Peyer's patch (tissue), 4 donors: ENCODE measurements around the gene TAF12. TPM values are rescaled to one million over a fixed set of nuclear protein-coding genes. Genes with fewer than 3 reads are reported as not detected.
"Not testable (repeated sequence)": the region's sequence is repeated elsewhere in the genome, so short reads cannot be mapped to it uniquely, and the experiment has no call there.

Experiments used
- DNase-seq, 3 donors: peaks; one replicate each; pipeline ENCODE4 v3.0.0-alpha.2; 2017 to 2019
- H3K27ac ChIP-seq, 4 donors: fragments of 200-600 bp; sonication (generic); one replicate each; pipeline ENCODE4 v1.5.1; 2016 to 2019
- H3K27me3 ChIP-seq, 2 donors: fragments of 200-600 bp; sonication (generic); one replicate each; pipeline ENCODE4 v1.5.1; 2019
- H3K36me3 ChIP-seq, 3 donors: fragments of 200-600 bp; sonication (generic); one replicate each; pipeline ENCODE4 v1.5.1; 2016 to 2019
- H3K4me1 ChIP-seq, 4 donors: fragments of 200-600 bp; sonication (generic); one replicate each; pipeline ENCODE4 v1.5.1; 2016 to 2019
- H3K4me3 ChIP-seq, 4 donors: fragments of 200-600 bp; sonication (generic); 1 replicate in 3 of 4; 2 replicates in 1 of 4; pipeline ENCODE4 v1.5.1; 2016 to 2019; ENCODE audit warnings: mild to moderate bottlenecking in 1 of 4
- H3K9me3 ChIP-seq, 4 donors: fragments of 200-600 bp; sonication (generic); one replicate each; pipeline ENCODE4 v1.5.1; 2016 to 2019; ENCODE audit warnings: mild to moderate bottlenecking in 1 of 4
- POLR2A ChIP-seq, 2 donors: fragments of 450-650 bp; IDR thresholded peaks; one replicate each; pipeline ENCODE4 v1.5.1; 2017; ENCODE audit warnings: antibody characterized with exemption in 2 of 2, mild to moderate bottlenecking in 2 of 2, moderate library complexity in 2 of 2
- total RNA-seq, 4 donors: library from RNA; depleted of rRNA; stranded (reverse); fragments of >200 nt; gene quantifications; one replicate each; pipeline ENCODE4 v1.1.0, GENCODE V29; 2016
- TF ChIP-seq, protein P1 (sequence below), 6 experiments: fragments of 450-650 bp in 4 of 6; fragments of 200-600 bp in 2 of 6; sonication (generic) in 1 of 6; IDR thresholded peaks; one replicate each; pipeline ENCODE4 v1.5.1; 2017 to 2019; ENCODE audit warnings: antibody characterized with exemption in 6 of 6, mild to moderate bottlenecking in 3 of 6, moderate library complexity in 1 of 6

Gene TAF12
- total RNA-seq, 4 donors from 2014 or later, result 12.2 to 34.7 (median 14.6) TPM

- Histone ChIP-seq H3K36me3 (peaks cover 0 to 84% (median 0%) of the 10 kb centered on the region in 3 donors), H3K4me3 (no peak overlapping the region)
- no peak for TF ChIP-seq POLR2A (IDR thresholded peaks at IDR 0.05)
- TF ChIP-seq, protein P1, sequence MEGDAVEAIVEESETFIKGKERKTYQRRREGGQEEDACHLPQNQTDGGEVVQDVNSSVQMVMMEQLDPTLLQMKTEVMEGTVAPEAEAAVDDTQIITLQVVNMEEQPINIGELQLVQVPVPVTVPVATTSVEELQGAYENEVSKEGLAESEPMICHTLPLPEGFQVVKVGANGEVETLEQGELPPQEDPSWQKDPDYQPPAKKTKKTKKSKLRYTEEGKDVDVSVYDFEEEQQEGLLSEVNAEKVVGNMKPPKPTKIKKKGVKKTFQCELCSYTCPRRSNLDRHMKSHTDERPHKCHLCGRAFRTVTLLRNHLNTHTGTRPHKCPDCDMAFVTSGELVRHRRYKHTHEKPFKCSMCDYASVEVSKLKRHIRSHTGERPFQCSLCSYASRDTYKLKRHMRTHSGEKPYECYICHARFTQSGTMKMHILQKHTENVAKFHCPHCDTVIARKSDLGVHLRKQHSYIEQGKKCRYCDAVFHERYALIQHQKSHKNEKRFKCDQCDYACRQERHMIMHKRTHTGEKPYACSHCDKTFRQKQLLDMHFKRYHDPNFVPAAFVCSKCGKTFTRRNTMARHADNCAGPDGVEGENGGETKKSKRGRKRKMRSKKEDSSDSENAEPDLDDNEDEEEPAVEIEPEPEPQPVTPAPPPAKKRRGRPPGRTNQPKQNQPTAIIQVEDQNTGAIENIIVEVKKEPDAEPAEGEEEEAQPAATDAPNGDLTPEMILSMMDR (IDR thresholded peaks at IDR 0.05), result no peak
Measured at GRCh38 chr1:28573564-28573963, 69.3 kb downstream of the TAF12 start.

DNA sequence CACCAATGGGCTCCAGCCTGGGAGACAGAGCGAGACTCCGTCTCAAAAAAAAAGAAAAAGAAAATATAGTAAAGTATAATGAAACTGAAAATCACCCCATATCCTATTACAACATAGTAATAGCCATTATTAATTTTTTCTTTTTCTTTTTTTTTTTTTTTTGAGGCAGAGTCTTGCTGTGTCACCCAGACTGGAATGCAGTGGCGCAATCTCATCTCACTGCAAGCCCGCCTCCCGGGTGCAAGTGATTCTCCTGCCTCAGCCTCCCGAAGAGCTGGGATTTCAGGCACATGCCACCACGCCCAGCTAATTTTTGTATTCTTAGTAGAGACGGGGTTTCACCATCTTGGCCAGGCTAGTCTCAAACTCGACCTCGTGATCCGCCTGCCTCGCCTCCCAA is 70.0 kb downstream of the TAF12 start:
- not testable (repeated sequence) for H3K4me1 ChIP-seq, H3K9me3 ChIP-seq, DNase-seq, H3K4me3 ChIP-seq, H3K27ac ChIP-seq, H3K27me3 ChIP-seq
- H3K36me3 ChIP-seq, result peaks cover 0 to 84% (median 0%) of the 10 kb centered on the region in 3 donors

More at GRCh38 chr1:28573564-28573963, 69.3 kb downstream of the TAF12 start:
- DNase-seq, result no peak
- no peaks in the 10 kb centered on the region for H3K27me3 ChIP-seq
- H3K9me3 ChIP-seq, result no peaks in the 10 kb centered on the region
- H3K4me1 ChIP-seq, result no peaks in the 10 kb centered on the region
- no peak overlapping the region for H3K27ac ChIP-seq

DNA sequence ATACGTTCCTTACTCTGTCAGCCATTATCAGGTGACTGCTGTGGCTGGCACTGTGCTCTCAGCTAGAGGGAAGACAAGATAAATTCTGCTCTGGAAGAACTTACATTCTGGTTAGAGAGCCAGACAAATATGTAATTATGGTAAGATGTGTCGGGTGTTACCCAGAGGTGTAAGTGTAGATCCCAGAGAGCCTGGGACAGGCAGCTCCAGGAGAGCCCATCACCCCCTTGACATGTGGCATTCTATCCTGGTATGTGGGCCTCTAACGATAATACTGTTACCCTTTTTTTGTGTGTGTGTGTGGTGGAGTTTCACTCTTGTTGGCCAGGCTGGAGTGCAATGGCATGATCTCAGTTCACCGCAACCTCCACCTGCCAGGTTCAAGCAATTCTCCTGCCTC is 71.0 kb downstream of the TAF12 start:
- Histone ChIP-seq H3K9me3 (no peaks in the 10 kb centered on the region), H3K4me1 (no peaks in the 10 kb centered on the region), H3K4me3 (no peak overlapping the region), H3K27ac (no peak overlapping the region), H3K36me3 (peaks cover 0 to 84% (median 0%) of the 10 kb centered on the region in 3 donors), H3K27me3 (no peaks in the 10 kb centered on the region)
- TF ChIP-seq, protein P1 (IDR thresholded peaks at IDR 0.05), result no peak
- TF ChIP-seq POLR2A (IDR thresholded peaks at IDR 0.05), result no peak
- no peak for DNase-seq

- no peak overlapping the region for H3K27ac ChIP-seq
- no peaks in the 10 kb centered on the region for H3K9me3 ChIP-seq
- H3K4me3 ChIP-seq, result no peak overlapping the region
- no peaks in the 10 kb centered on the region for H3K4me1 ChIP-seq
- H3K36me3 ChIP-seq, result peaks cover 0 to 95% (median 3%) of the 10 kb centered on the region in 3 donors
- no peak for TF ChIP-seq POLR2A (IDR thresholded peaks at IDR 0.05)
- DNase-seq, result no peak
- H3K27me3 ChIP-seq, result no peaks in the 10 kb centered on the region
Measured at GRCh38 chr1:28566931-28567330, 75.9 kb downstream of the TAF12 start.

GRCh38 chr1:28565726-28566125 is 77.1 kb downstream of the TAF12 start:
- Histone ChIP-seq H3K36me3 (peaks cover 0 to 95% (median 3%) of the 10 kb centered on the region in 3 donors), H3K27me3 (no peaks in the 10 kb centered on the region), H3K9me3 (no peaks in the 10 kb centered on the region), H3K4me1 (no peaks in the 10 kb centered on the region), H3K4me3 (no peak overlapping the region), H3K27ac (no peak overlapping the region)
- no peak for DNase-seq
- TF ChIP-seq, protein P1 (IDR thresholded peaks at IDR 0.05), result no peak
- no peak for TF ChIP-seq POLR2A (IDR thresholded peaks at IDR 0.05)

DNA sequence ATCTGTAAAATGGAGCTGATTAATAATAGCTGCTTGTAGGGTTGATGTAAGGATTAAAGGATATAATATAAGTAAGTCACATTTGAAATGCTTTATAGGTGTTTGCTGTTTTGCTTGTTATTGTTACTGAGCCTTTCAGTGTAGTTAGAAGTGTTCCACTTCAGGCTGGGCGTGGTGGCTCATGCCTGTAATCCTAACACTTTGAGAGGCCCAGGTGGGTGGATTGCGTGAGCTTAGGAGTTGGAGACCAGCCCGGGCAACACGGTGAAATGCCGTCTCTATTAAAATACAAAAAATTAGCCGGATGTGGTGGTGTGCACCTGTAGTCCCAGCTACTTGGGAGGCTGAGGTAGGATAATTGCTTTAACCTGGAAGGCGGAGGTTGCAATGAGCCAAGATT is 77.8 kb downstream of the TAF12 start:
- H3K27me3 ChIP-seq, result no peaks in the 10 kb centered on the region
- no peak for TF ChIP-seq POLR2A (IDR thresholded peaks at IDR 0.05)
- TF ChIP-seq, protein P1 (IDR thresholded peaks at IDR 0.05), result no peak
- no peak overlapping the region for H3K4me3 ChIP-seq
- DNase-seq, result no peak
- peaks cover 0 to 95% (median 3%) of the 10 kb centered on the region in 3 donors for H3K36me3 ChIP-seq
- H3K9me3 ChIP-seq, result no peaks in the 10 kb centered on the region
- H3K4me1 ChIP-seq, result no peaks in the 10 kb centered on the region
- H3K27ac ChIP-seq, result no peak overlapping the region

DNA sequence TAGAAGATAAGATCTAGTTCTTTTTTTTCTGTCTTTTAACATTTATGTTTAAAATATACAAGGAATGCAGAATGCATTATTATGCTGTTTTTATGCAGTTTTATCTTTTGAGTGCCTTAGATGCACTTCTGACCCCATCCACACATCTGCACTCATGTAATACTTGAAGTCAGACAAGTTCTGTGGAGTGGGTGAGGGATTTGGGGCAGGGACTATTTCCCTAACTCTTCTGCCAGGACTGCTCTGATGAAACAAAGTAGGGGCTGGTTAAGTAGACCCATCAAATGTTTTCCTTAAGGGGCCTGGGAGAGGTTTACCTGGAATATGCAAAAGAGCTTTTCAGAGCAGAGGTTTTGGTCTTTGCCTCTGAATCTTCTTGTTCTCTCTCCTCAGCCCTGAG is 78.6 kb downstream of the TAF12 start:
- TF ChIP-seq POLR2A (IDR thresholded peaks at IDR 0.05), result no peak
- TF ChIP-seq, protein P1 (IDR thresholded peaks at IDR 0.05), result no peak
- no peaks in the 10 kb centered on the region for H3K9me3 ChIP-seq
- DNase-seq, result no peak
- no peak overlapping the region for H3K4me3 ChIP-seq
- H3K4me1 ChIP-seq, result no peaks in the 10 kb centered on the region
- H3K36me3 ChIP-seq, result peaks cover 0 to 97% (median 3%) of the 10 kb centered on the region in 3 donors
- no peaks in the 10 kb centered on the region for H3K27me3 ChIP-seq
- H3K27ac ChIP-seq, result no peak overlapping the region
